Subcutaneous abdominal adipose tissue (tissue), 5 donors: Measurements from ENCODE around the gene VAPB.

Source experiments
- H3K27ac ChIP-seq: one replicate; pipeline ENCODE4 v1.7.0; 2013; ENCODE audit warnings: low read depth, mild to moderate bottlenecking, inconsistent platforms, low read length, moderate library complexity
- H3K27me3 ChIP-seq, 5 donors: one replicate each; pipeline ENCODE4 v1.7.0; 2013; ENCODE audit warnings: low read length in 5 of 5, inconsistent platforms in 1 of 5; ENCODE audit not compliant: control insufficient read depth in 5 of 5, insufficient read depth in 4 of 5
- H3K36me3 ChIP-seq, 5 donors: one replicate each; pipeline ENCODE4 v1.7.0; 2013; ENCODE audit warnings: low read length in 5 of 5; ENCODE audit not compliant: control insufficient read depth in 5 of 5, insufficient read depth in 5 of 5
- H3K4me1 ChIP-seq, 5 donors: one replicate each; pipeline ENCODE4 v1.7.0; 2013; ENCODE audit warnings: low read length in 5 of 5, mild to moderate bottlenecking in 3 of 5, moderate library complexity in 1 of 5; ENCODE audit not compliant: control insufficient read depth in 5 of 5, insufficient read depth in 5 of 5
- H3K4me3 ChIP-seq, 5 donors: one replicate each; pipeline ENCODE4 v1.7.0; 2013; ENCODE audit warnings: low read length in 5 of 5, low read depth in 1 of 5
- H3K9ac ChIP-seq, 5 donors: one replicate each; pipeline ENCODE4 v1.7.0; 2013; ENCODE audit warnings: low read length in 5 of 5, mild to moderate bottlenecking in 4 of 5, moderate library complexity in 3 of 5
- H3K9me3 ChIP-seq, 5 donors: one replicate each; pipeline ENCODE4 v1.7.0; 2013; ENCODE audit warnings: low read length in 5 of 5; ENCODE audit not compliant: control insufficient read depth in 5 of 5
- donor health status: healthy.
- donor health status: healthy.
- donor health status: healthy.
- donor health status: healthy.
- donor health status: healthy.

VAPB gene

DNA sequence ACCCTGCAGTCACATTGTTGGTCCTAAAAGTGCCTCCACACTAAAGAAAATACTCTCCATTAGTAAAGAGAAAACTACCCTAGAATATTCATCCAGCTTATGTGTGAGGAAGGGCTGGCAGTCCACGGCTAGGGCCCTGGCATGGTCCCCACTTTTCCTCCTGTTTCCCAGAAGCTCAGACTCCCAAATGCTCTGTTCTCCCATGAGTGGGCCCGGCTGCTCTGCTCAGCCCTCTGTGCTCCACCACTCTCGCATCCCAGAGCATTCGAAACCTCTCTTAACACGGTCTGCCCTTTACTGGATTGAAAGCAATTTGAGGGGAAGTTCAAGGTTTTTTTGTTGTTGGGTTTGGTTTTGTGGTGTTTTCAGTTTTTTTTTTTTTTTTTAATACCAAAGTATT lies 64.4 kb downstream of the VAPB start:
- Histone ChIP-seq H3K9ac (no peak overlapping the region), H3K9me3 (no peaks in the 10 kb centered on the region), H3K4me3 (no peak overlapping the region), H3K27ac (no peak overlapping the region), H3K36me3 (peaks cover 0 to 27% (median 6%) of the 10 kb centered on the region in 5 donors), H3K27me3 (no peaks in the 10 kb centered on the region), H3K4me1 (no peaks in the 10 kb centered on the region)

DNA sequence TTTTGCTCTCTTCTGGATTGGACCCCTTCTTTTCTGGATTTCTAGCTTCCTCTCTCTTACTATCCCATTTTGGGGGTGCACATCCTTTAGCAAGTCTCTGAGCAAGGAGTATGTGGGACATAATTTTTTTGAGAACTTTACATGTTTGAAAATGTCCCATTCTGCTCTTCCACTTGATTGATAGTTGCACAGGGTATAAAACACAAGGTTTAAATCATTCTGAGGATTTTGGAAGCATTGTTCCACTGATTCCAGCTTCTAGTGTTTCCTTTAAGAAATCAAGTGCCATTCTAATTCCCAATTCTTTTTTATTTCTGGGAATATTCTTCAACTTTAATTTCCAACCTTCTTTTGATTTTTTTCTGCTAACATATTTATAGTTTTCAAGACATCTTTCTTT lies 65.4 kb downstream of the VAPB start:
- H3K4me1 ChIP-seq, result peaks cover 0 to 2% (median 0%) of the 10 kb centered on the region in 5 donors
- H3K9ac ChIP-seq, result no peak overlapping the region
- H3K27me3 ChIP-seq, result no peaks in the 10 kb centered on the region
- H3K9me3 ChIP-seq, result peaks cover 0 to under 1% (median 0%) of the 10 kb centered on the region in 5 donors
- H3K27ac ChIP-seq, result no peak overlapping the region
- no peak overlapping the region for H3K4me3 ChIP-seq
- peaks cover 0 to 22% (median 0%) of the 10 kb centered on the region in 5 donors for H3K36me3 ChIP-seq

DNA sequence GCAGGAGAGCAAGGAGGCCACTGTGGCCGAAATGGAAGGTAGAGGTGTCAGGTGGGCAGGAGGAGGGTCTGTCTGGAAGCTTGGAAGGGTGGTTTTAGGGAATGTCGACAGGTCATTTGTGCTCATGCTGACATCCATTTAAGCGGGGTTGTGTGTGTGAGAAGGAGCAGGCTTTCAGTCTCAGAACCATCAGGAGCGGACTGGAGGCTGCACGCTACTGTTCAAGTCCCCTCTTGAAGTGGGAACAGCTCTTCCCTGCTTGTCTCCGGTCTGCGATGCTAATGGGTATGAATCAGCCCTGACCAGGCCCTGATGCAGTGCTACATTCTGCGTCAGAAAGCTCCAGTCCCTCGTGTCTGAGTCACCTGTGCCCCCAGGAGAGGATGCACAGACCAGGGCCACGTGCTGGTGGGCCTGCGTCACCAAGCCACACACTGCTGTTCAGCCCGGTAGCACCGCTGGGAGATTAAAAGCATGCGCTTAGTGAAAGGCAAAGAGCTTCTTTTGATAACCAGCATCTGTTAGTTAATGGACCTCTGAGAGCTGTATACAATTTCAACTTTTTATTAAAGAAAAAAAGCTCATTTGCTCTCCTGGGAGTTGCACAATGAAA lies 68.2 kb downstream of the VAPB start:
- no peak overlapping the region for H3K4me3 ChIP-seq
- H3K27ac ChIP-seq, result no peak overlapping the region
- H3K4me1 ChIP-seq, result peaks cover 0 to 3% (median 0%) of the 10 kb centered on the region in 5 donors
- H3K27me3 ChIP-seq, result no peaks in the 10 kb centered on the region
- no peak overlapping the region for H3K9ac ChIP-seq
- H3K9me3 ChIP-seq, result peaks cover 0 to 2% (median 0%) of the 10 kb centered on the region in 5 donors
- H3K36me3 ChIP-seq, result peaks cover 0 to 4% (median 0%) of the 10 kb centered on the region in 5 donors

DNA sequence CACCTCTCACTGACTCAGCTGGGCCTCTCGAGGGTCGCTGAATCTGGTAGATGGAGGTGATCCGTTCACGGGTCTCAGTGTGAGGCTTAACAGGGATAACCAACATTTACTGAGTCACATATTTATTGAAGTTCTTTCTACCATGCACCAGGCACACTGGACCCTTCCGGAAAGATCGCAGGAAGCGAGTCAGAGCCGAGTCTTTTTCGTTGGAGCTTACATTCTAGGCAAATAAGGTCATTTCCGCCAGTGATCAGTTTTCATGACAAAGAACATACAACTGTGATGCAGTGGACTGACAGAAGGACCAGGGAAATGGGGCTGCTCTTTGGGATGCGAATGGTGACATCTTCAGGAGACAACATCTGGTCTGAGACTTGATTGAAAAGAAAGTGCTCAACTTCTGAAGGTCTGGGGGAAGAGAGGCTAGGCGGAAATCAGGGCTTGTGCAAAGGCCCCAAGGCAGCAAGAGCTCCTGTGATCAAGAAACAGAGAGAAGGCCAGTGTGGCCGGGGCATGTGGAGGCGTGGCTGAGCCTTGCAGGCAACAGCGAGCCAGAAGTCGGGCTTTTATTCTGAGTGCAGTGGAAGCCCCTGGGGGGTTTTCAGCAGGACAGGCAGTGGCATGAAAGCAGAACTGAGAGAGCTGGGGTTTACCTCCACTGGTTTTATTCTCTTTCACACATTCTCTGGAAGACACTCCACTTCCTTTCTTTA lies 69.5 kb downstream of the VAPB start:
- no peak overlapping the region for H3K27ac ChIP-seq
- H3K9me3 ChIP-seq, result peaks cover 0 to 2% (median 0%) of the 10 kb centered on the region in 5 donors
- H3K4me1 ChIP-seq, result peaks cover 0 to 3% (median 0%) of the 10 kb centered on the region in 5 donors
- no peak overlapping the region for H3K9ac ChIP-seq
- H3K4me3 ChIP-seq, result no peak overlapping the region
- H3K36me3 ChIP-seq, result peaks cover 0 to 4% (median 0%) of the 10 kb centered on the region in 5 donors
- H3K27me3 ChIP-seq, result no peaks in the 10 kb centered on the region

DNA sequence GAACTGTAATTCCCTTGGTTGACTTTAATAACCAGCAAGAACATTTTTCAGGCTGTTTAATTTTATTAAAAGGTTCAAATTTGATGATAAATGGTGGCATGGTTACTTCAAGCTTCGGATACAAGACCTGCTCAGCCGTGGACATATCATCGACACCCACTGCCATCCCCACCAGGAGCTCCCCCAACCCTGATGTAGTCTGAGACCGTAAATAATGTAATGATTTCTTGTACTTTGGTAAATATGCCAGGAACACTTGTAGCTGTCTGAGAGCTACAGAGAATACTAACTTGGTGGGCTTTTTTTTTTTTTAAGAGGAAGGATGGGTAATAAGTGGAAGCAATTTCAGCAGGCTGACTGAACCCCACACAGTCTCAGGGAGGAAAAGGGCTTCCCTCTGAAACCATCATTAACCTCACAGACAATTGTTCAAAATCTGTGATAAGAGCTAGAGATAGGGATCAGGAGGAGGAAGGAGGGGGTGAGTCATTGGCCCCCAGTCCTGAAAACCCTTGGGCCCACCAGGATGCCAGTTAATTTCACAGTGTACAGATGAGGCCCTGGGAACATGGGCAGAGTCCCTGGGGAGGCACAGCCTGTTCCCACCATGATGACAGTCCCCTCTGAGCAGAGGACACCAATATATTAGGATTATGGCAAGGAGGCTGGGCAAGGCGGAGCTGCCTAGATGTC lies 70.2 kb downstream of the VAPB start:
- peaks cover 0 to 2% (median 0%) of the 10 kb centered on the region in 5 donors for H3K9me3 ChIP-seq
- peak overlapping the region in 1 of 5 donors; percentile 87 for H3K9ac ChIP-seq
- no peaks in the 10 kb centered on the region for H3K27me3 ChIP-seq
- no peak overlapping the region for H3K27ac ChIP-seq
- H3K4me1 ChIP-seq, result peaks cover 0 to 3% (median 0%) of the 10 kb centered on the region in 5 donors
- H3K4me3 ChIP-seq, result no peak overlapping the region
- H3K36me3 ChIP-seq, result peaks cover 0 to 4% (median 0%) of the 10 kb centered on the region in 5 donors

DNA sequence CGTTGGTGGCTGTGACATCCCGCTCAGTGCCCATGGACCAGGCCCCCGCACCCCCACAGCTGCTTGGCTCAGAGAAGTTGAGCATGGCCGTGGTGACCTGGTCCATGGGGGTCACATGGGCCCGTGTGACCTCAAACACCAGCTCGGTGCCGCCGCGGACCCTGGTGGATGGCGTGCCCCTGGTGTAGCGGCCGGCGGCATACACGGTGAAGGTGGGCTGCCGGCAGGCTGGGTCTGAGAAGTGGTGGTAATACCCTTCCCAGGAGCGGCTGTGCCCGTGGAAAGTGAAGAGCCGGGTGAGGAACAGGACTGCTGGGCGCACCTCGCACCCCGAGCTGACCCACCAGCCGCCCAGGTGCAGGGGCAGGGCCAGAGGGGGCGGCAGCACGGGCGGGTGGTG lies 72.1 kb downstream of the VAPB start:
- no peak overlapping the region for H3K9ac ChIP-seq
- H3K27ac ChIP-seq, result no peak overlapping the region
- H3K4me1 ChIP-seq, result peaks cover 0 to 3% (median 0%) of the 10 kb centered on the region in 5 donors
- peaks cover 0 to 2% (median 0%) of the 10 kb centered on the region in 5 donors for H3K9me3 ChIP-seq
- H3K36me3 ChIP-seq, result peaks cover 0 to 4% (median 0%) of the 10 kb centered on the region in 5 donors
- no peaks in the 10 kb centered on the region for H3K27me3 ChIP-seq
- no peak overlapping the region for H3K4me3 ChIP-seq

DNA sequence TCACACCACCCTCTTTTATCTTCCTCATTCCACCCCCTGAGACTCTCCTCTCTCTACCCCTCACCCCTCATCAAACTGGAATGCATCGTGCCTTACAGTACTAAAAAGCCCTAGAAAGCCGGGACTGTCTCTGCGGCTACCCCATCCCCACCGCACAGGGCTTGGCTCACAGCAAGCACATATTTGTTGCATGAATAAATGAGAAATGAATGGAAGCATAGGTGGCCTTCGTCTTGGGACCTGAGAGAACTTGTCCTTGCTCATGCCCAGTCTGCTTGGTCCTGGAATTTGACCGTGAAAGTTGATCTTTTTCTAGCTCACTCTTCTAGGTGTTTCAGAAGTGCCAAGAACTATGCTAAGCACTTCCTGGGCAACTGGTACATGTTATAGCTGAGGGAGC lies 72.9 kb downstream of the VAPB start:
- Histone ChIP-seq H3K27me3 (no peaks in the 10 kb centered on the region), H3K4me1 (peaks cover 0 to 3% (median 0%) of the 10 kb centered on the region in 5 donors), H3K36me3 (peaks cover 0 to 4% (median 0%) of the 10 kb centered on the region in 5 donors), H3K9me3 (peaks cover 0 to 2% (median 0%) of the 10 kb centered on the region in 5 donors), H3K9ac (no peak overlapping the region), H3K27ac (no peak overlapping the region), H3K4me3 (no peak overlapping the region)

DNA sequence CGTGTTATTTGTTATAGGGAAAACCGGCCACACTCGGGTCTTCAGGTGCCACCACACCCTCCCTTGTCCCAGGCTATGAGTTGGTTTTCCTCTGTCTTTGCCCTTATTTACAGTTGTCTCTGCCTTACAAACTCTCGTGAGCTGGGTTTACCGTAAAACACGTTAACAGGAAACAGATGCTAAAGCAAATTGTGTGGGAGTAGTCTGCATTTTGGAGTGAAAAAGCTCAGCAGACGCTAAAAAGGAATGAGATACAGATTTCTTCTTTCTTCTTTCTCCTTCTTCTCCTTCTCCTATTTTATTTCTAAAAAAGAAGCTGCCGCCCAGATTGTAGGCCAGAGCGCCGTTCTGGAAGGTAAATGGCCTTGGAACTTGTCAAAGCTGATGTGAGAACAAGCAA lies 74.2 kb downstream of the VAPB start:
- H3K4me3 ChIP-seq, result no peak overlapping the region
- H3K9ac ChIP-seq, result no peak overlapping the region
- H3K27me3 ChIP-seq, result no peaks in the 10 kb centered on the region
- peaks cover 0 to 2% (median 0%) of the 10 kb centered on the region in 5 donors for H3K9me3 ChIP-seq
- H3K4me1 ChIP-seq, result peaks cover 0 to 3% (median 0%) of the 10 kb centered on the region in 5 donors
- no peak overlapping the region for H3K27ac ChIP-seq
- H3K36me3 ChIP-seq, result no peaks in the 10 kb centered on the region

DNA sequence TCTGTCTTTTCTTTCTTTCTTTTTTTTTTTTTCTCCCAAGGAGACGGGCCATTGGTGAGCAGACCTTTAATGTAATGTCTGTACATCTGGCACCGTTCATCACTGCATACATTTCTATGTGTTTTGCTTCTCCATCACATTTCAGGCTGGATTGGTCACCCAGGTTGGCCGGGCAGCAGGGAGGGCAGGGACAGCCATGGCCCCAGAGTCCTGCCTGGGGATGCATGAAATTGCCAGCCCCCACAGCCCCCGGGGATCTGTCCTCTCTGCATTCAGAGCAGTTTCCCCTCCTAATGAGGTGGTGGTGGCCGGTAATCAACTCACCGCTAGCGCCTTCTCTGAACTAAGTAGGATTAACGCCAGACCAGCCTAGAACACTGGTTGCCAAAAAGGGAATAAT lies 75.8 kb downstream of the VAPB start:
- Histone ChIP-seq H3K4me3 (no peak overlapping the region), H3K27me3 (no peaks in the 10 kb centered on the region), H3K9me3 (no peaks in the 10 kb centered on the region), H3K4me1 (no peaks in the 10 kb centered on the region), H3K9ac (no peak overlapping the region), H3K36me3 (no peaks in the 10 kb centered on the region), H3K27ac (no peak overlapping the region)
